ENCODE measurements around the gene HOOK2. TPM values are rescaled to one million over a fixed set of nuclear protein-coding genes. Genes with fewer than 3 reads are reported as not detected.
"Not testable (repeated sequence)": the region's sequence is repeated elsewhere in the genome, so short reads cannot be mapped to it uniquely, and the experiment has no call there.

The HOOK2 gene
- 45.1 TPM for total RNA-seq

GRCh38 chr19:12774588-12775555 is at the start of gene HOOK2:
HOOK2 (minus strand) TSS chr19:12775552; CDS start chr19:12775449, 103 bp downstream.
- no peak for ATAC-seq
- no peak for DNase-seq (ENCODE audit: low spot score)
- intact Hi-C loops (cut with DNase I) = no loop called here

- ATAC-seq (no peak), DNase-seq (ENCODE audit: low spot score) (no peak)
- intact Hi-C loops (cut with DNase I) = no loop called here
These were observed 46.4 kb upstream of the HOOK2 start for GRCh38 chr19:12821761-12822160.

- intact Hi-C loops (cut with DNase I); ATAC-seq; DNase-seq (ENCODE audit: low spot score): not testable (repeated sequence)
These were observed 42.5 kb upstream of the HOOK2 start for GRCh38 chr19:12817810-12818209.

- ATAC-seq; DNase-seq (ENCODE audit: low spot score); intact Hi-C loops (cut with DNase I): not testable (repeated sequence)
These were observed 41.8 kb upstream of the HOOK2 start for GRCh38 chr19:12817188-12817587.

- no peak for DNase-seq (ENCODE audit: low spot score)
- intact Hi-C loops (cut with DNase I) = no loop called here
- no peak for ATAC-seq
These were observed 39.7 kb upstream of the HOOK2 start for GRCh38 chr19:12815088-12815487.

- DNase-seq (ENCODE audit: low spot score) (peak; percentile 94), ATAC-seq (peak; percentile 95)
- intact Hi-C loops (cut with DNase I) = no loop called here
These were observed 31.1 kb upstream of the HOOK2 start, which contains the start of gene RNASEH2A for GRCh38 chr19:12806242-12807081. RNASEH2A (plus strand) TSS chr19:12806584; CDS start chr19:12806674, 90 bp downstream.

GRCh38 chr19:12804051-12804450 is 28.7 kb upstream of the HOOK2 start:
- no peak for DNase-seq (ENCODE audit: low spot score)
- no peak for ATAC-seq
- intact Hi-C loops (cut with DNase I) = loop anchor here (5.0 kb wide), 1 partner anchor 42 kb away; no protein-coding TSS in a partner anchor

GRCh38 chr19:12802267-12803106 is 27.1 kb upstream of the HOOK2 start:
- intact Hi-C loops (cut with DNase I) = loop anchor here (5.0 kb wide), 1 partner anchor 40 kb away; no protein-coding TSS in a partner anchor
- ATAC-seq = no peak
- no peak for DNase-seq (ENCODE audit: low spot score)

GRCh38 chr19:12801466-12802266 is 26.3 kb upstream of the HOOK2 start, which contains the start of the genes PRDX2 and THSD8:
PRDX2 (minus strand) TSS chr19:12801800; CDS start chr19:12801261, 539 bp downstream.
THSD8 (plus strand) TSS chr19:12802069; CDS start chr19:12802072, 3 bp downstream.
- intact Hi-C loops (cut with DNase I) = loop anchor here (5.0 kb wide), 1 partner anchor 39 kb away; no protein-coding TSS in a partner anchor
- peak; percentile 85 for ATAC-seq
- DNase-seq (ENCODE audit: low spot score) = peak; percentile 87

GRCh38 chr19:12800923-12801465 is 25.6 kb upstream of the HOOK2 start:
- DNase-seq (ENCODE audit: low spot score) = peak; percentile 66
- intact Hi-C loops (cut with DNase I) = loop anchor here (5.0 kb wide), 1 partner anchor 39 kb away; no protein-coding TSS in a partner anchor
- peak; percentile 38 for ATAC-seq

GRCh38 chr19:12800466-12800770 is 25.1 kb upstream of the HOOK2 start:
- DNase-seq (ENCODE audit: low spot score) (no peak), ATAC-seq (no peak)
- intact Hi-C loops (cut with DNase I) = loop anchor here (5.0 kb wide), 1 partner anchor 38 kb away; no protein-coding TSS in a partner anchor

GRCh38 chr19:12799742-12800465 is 24.6 kb upstream of the HOOK2 start:
- no peak for ATAC-seq
- intact Hi-C loops (cut with DNase I) = loop anchor here (5.0 kb wide), 1 partner anchor 38 kb away; no protein-coding TSS in a partner anchor
- DNase-seq (ENCODE audit: low spot score) = no peak

GRCh38 chr19:12797607-12798006 is 22.3 kb upstream of the HOOK2 start:
- intact Hi-C loops (cut with DNase I); DNase-seq (ENCODE audit: low spot score); ATAC-seq: not testable (repeated sequence)

- ATAC-seq = no peak
- intact Hi-C loops (cut with DNase I) = no loop called here
- DNase-seq (ENCODE audit: low spot score) = no peak
These were observed 21.8 kb upstream of the HOOK2 start for GRCh38 chr19:12797141-12797587.

GRCh38 chr19:12796146-12797071 is 21.1 kb upstream of the HOOK2 start:
- intact Hi-C loops (cut with DNase I) = no loop called here
- peak; percentile 41 for ATAC-seq
- peak; percentile 86 for DNase-seq (ENCODE audit: low spot score)

Data from sciatic nerve (tissue), 2 donors.